MM.1S (cell line): ENCODE results near the gene BCL6.

Experiments used
- DNase-seq: peaks from one replicate; pipeline ENCODE4 v3.0.0-alpha.2; 2015
- H2AFZ ChIP-seq: fragments of 300-600 bp; sonication (generic); 2 replicates; pipeline ENCODE4 v1.6.0; 2016; ENCODE audit warnings: antibody characterized with exemption, low read length
- H3F3A ChIP-seq: fragments of 300-600 bp; sonication (generic); 2 replicates; pipeline ENCODE4 v1.6.1; 2016; ENCODE audit warnings: mild to moderate bottlenecking, antibody characterized with exemption, low read length, moderate library complexity, mixed read lengths; ENCODE audit not compliant: insufficient read depth
- H3K27ac ChIP-seq: fragments of 300-600 bp; sonication (generic); 2 replicates; pipeline ENCODE4 v1.5.1; 2016; ENCODE audit warnings: mild to moderate bottlenecking, low read length
- H3K27me3 ChIP-seq: fragments of 300-600 bp; sonication (generic); replicated peaks from 2 replicates; pipeline ENCODE4 v1.6.0; 2016; ENCODE audit warnings: low read length; ENCODE audit not compliant: insufficient read depth
- H3K36me3 ChIP-seq: fragments of 300-600 bp; sonication (generic); replicated peaks from 2 replicates; pipeline ENCODE4 v1.6.1; 2016; ENCODE audit warnings: mild to moderate bottlenecking, low read length, mixed read lengths; ENCODE audit not compliant: insufficient read depth
- H3K4me1 ChIP-seq: fragments of 300-600 bp; sonication (generic); 2 replicates; pipeline ENCODE4 v1.6.1; 2016; ENCODE audit warnings: low read length, mixed read lengths
- H3K4me2 ChIP-seq: fragments of 300-600 bp; sonication (generic); 2 replicates; pipeline ENCODE4 v1.6.0; 2016; ENCODE audit warnings: low read depth, low read length
- H3K4me3 ChIP-seq: fragments of 300-600 bp; sonication (generic); 2 replicates; pipeline ENCODE4 v1.5.1; 2016; ENCODE audit warnings: low read length, mixed read lengths
- H3K79me2 ChIP-seq: fragments of 300-600 bp; sonication (generic); 2 replicates; pipeline ENCODE4 v1.6.1; 2016; ENCODE audit warnings: mixed run types, low read length, mixed read lengths
- H3K9ac ChIP-seq: fragments of 300-600 bp; sonication (generic); 2 replicates; pipeline ENCODE4 v1.6.1; 2016; ENCODE audit warnings: low read length, mixed read lengths
- H3K9me2 ChIP-seq: fragments of 300-600 bp; sonication (generic); replicated peaks from 2 replicates; pipeline ENCODE4 v1.6.1; 2016; ENCODE audit warnings: mild to moderate bottlenecking, low read length, mixed read lengths; ENCODE audit not compliant: insufficient read depth
- H3K9me3 ChIP-seq: fragments of 300-600 bp; sonication (generic); replicated peaks from 2 replicates; pipeline ENCODE4 v1.6.1; 2016; ENCODE audit warnings: mild to moderate bottlenecking, low read length, mixed read lengths; ENCODE audit not compliant: insufficient read depth
- H4K20me1 ChIP-seq: fragments of 300-600 bp; sonication (generic); 2 replicates; pipeline ENCODE4 v1.6.1; 2016; ENCODE audit warnings: mild to moderate bottlenecking, low read length, moderate library complexity, mixed read lengths; ENCODE audit not compliant: insufficient read depth
- CTCF ChIP-seq: fragments of 300-600 bp; sonication (generic); IDR thresholded peaks from 2 replicates; pipeline ENCODE4 v1.5.1; 2016; ENCODE audit warnings: antibody characterized with exemption, low read length, mixed read lengths
- EZH2 ChIP-seq: fragments of 300-600 bp; sonication (generic); optimal IDR thresholded peaks from 2 replicates; pipeline ENCODE3; 2017; ENCODE audit warnings: low read depth, mild to moderate bottlenecking, antibody characterized with exemption, low read length, mixed read lengths
- EZH2phosphoT487 ChIP-seq: fragments of 300-600 bp; sonication (generic); IDR thresholded peaks from 2 replicates; pipeline ENCODE4 v1.6.1; 2018; ENCODE audit warnings: antibody characterized with exemption, low read length

Gene BCL6

DNA sequence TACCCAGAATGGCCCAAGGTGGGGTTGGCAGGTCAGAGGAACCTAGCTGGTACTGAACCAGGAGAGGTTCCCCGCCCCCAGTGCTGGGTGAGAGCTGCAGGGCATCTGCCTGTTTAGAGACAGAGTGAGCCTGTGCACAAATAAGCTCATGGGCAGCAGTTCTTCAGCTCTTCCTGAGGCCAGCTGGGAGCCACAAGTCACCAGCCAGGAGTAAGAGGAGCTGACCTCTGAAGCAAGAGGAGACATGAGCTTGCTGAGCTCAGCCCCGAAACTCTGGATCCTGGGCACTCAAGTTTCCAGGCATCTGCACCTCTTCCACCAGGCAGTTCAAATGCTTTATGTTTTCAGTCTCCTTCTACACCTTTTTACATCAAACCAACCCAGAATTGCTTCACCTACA, 45.0 kb downstream of the BCL6 start:
- H3K4me3 ChIP-seq = no peak overlapping the region
- no peak overlapping the region for H3K9ac ChIP-seq
- TF ChIP-seq EZH2phosphoT487 = no peak
- TF ChIP-seq CTCF = no peak
- TF ChIP-seq EZH2 = no peak
- no peaks in the 10 kb centered on the region for H3K36me3 ChIP-seq
- no peak overlapping the region for H2AFZ ChIP-seq
- no peak overlapping the region for H3K4me2 ChIP-seq
- no peaks in the 10 kb centered on the region for H3K4me1 ChIP-seq
- no peaks in the 10 kb centered on the region for H3K79me2 ChIP-seq
- H3K27me3 ChIP-seq = no peaks in the 10 kb centered on the region
- no peaks in the 10 kb centered on the region for H3F3A ChIP-seq
- no peaks in the 10 kb centered on the region for H3K9me3 ChIP-seq
- no peaks in the 10 kb centered on the region for H3K9me2 ChIP-seq
- H3K27ac ChIP-seq = no peak overlapping the region
- DNase-seq = no peak
- no peaks in the 10 kb centered on the region for H4K20me1 ChIP-seq

DNA sequence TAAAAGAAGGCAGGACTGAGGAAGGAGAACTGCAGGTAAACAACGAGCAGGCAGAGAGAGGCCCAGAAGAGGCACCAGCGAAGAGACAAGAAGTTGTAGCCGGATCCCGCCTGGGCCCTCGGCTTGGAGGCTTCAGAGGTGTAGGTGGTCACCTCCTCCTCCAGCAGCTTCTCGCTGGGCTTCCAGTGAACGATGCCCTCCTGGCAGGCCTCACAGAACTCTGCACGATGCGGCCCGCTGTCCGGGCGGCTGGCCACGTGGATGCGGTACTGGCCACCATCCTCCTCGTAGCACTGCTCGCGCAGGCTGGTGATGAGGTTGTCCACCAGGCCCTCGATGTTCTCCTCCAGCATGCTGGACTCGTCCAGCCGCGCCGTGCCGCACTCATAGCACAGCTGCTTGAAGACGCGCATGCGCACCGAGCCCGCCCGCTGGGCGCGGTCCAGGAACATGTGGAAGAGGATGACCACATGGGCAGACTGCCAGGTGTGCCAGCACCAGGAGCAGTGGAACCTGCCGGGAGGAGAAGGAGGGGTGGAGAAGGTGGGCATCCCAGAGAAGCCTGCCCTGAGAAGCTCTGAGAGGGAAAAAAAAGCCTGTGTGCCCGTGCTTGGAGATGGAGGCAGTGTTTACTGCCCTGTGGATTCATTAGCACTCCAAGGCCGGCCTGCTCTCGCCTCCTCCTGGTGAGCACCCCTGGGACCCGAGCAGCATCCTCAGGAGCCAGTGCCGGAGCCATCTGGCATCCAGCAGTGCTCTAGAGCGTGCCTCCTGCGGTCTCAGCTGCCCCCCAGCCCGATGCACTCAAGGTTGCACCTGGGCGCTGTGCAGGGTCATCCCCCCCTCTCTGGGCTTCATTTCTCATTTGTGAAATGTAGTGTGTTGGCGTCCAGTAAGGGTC, 46.5 kb downstream of the BCL6 start:
- H3F3A ChIP-seq = no peaks in the 10 kb centered on the region
- no peak overlapping the region for H3K27ac ChIP-seq
- H3K9ac ChIP-seq = no peak overlapping the region
- no peak overlapping the region for H3K4me3 ChIP-seq
- no peaks in the 10 kb centered on the region for H3K36me3 ChIP-seq
- H3K4me2 ChIP-seq = no peak overlapping the region
- H3K4me1 ChIP-seq = no peaks in the 10 kb centered on the region
- H4K20me1 ChIP-seq = no peaks in the 10 kb centered on the region
- H3K9me2 ChIP-seq = no peaks in the 10 kb centered on the region
- H3K27me3 ChIP-seq = no peaks in the 10 kb centered on the region
- DNase-seq = no peak
- no peaks in the 10 kb centered on the region for H3K79me2 ChIP-seq
- no peak overlapping the region for H2AFZ ChIP-seq
- H3K9me3 ChIP-seq = no peaks in the 10 kb centered on the region
- TF ChIP-seq CTCF (no peak), EZH2 (no peak), EZH2phosphoT487 (no peak)

GRCh38 chr3:187696021-187696420, 49.2 kb downstream of the BCL6 start:
- H3F3A ChIP-seq = no peaks in the 10 kb centered on the region
- no peak overlapping the region for H2AFZ ChIP-seq
- no peaks in the 10 kb centered on the region for H3K9me2 ChIP-seq
- no peak overlapping the region for H3K9ac ChIP-seq
- DNase-seq = no peak
- no peaks in the 10 kb centered on the region for H3K4me1 ChIP-seq
- H3K36me3 ChIP-seq = no peaks in the 10 kb centered on the region
- no peaks in the 10 kb centered on the region for H4K20me1 ChIP-seq
- H3K4me2 ChIP-seq = no peak overlapping the region
- no peak overlapping the region for H3K27ac ChIP-seq
- no peak overlapping the region for H3K4me3 ChIP-seq
- no peaks in the 10 kb centered on the region for H3K9me3 ChIP-seq
- no peaks in the 10 kb centered on the region for H3K27me3 ChIP-seq
- H3K79me2 ChIP-seq = no peaks in the 10 kb centered on the region
- TF ChIP-seq EZH2 = no peak
- no peak for TF ChIP-seq CTCF
- no peak for TF ChIP-seq EZH2phosphoT487
